IMR-90 (cell line): ENCODE measurements around the gene NAT10. TPM values are rescaled to one million over a fixed set of nuclear protein-coding genes. Genes with fewer than 3 reads are reported as not detected.

Source experiments
- ATAC-seq: fragments of 200-7000 bp; cut with Tn5 transposase; 2 replicates; pipeline ENCODE4 v1.9.1; 2020; ENCODE audit warnings: low read depth, mild to moderate bottlenecking, moderate library complexity
- BruUV-seq: library from RNA; stranded (reverse); fragments of 400-500 nt; replicated peaks from 2 replicates; lab custom pipeline; 2021; lab: Mats Ljungman, UMichigan
- CTCF ChIA-PET: fragments of 300-600 bp; formaldehyde crosslinking; extraction: SDS; loops from one replicate; lab custom pipeline; 2021; ENCODE audit warnings: antibody characterized with exemption; lab: Yijun Ruan, JAX
- POLR2A ChIA-PET: fragments of 300-600 bp; sonication (Branson Sonifier 250); formaldehyde crosslinking; loops from one replicate; lab custom pipeline; 2022; ENCODE audit warnings: antibody characterized with exemption; ENCODE audit not compliant: unreplicated experiment; lab: Charles Lee
- DNase-seq: peaks from one replicate; pipeline ENCODE4 v3.0.0; 2013
- H2AFZ ChIP-seq: replicated peaks from 2 replicates; pipeline ENCODE3; 2013; ENCODE audit warnings: low read length, mild to moderate bottlenecking; ENCODE audit not compliant: poor library complexity
- H2AK5ac ChIP-seq: 2 replicates; pipeline ENCODE4 v1.6.1; 2013; ENCODE audit warnings: low read depth, low read length, inconsistent platforms
- H2AK9ac ChIP-seq: replicated peaks from 2 replicates; pipeline ENCODE3; 2013; ENCODE audit warnings: mild to moderate bottlenecking, low read depth, low read length, moderate library complexity; ENCODE audit not compliant: poor library complexity
- H2BK120ac ChIP-seq: 2 replicates; pipeline ENCODE4 v1.6.1; 2013; ENCODE audit warnings: low read depth, low read length, inconsistent platforms
- H2BK15ac ChIP-seq: 3 replicates; pipeline ENCODE4 v1.6.1; 2013; ENCODE audit warnings: low read depth, low read length, inconsistent platforms
- H2BK20ac ChIP-seq: 2 replicates; pipeline ENCODE4 v1.6.1; 2013; ENCODE audit warnings: low read depth, mild to moderate bottlenecking, inconsistent platforms, low read length, moderate library complexity
- H2BK5ac ChIP-seq: 2 replicates; pipeline ENCODE4 v1.6.1; 2013; ENCODE audit warnings: mild to moderate bottlenecking, low read depth, low read length, inconsistent platforms; ENCODE audit not compliant: poor library complexity, severe bottlenecking
- H3K14ac ChIP-seq: replicated peaks from 2 replicates; pipeline ENCODE4 v1.6.1; 2013; ENCODE audit warnings: low read depth, low read length, inconsistent platforms
- H3K18ac ChIP-seq: 2 replicates; pipeline ENCODE4 v1.6.1; 2013; ENCODE audit warnings: low read depth, low read length, control low read depth
- H3K23ac ChIP-seq: 2 replicates; pipeline ENCODE4 v1.6.1; 2013; ENCODE audit warnings: low read depth, low read length, inconsistent platforms
- H3K27ac ChIP-seq: 2 replicates; pipeline ENCODE4 v1.5.1; 2013; ENCODE audit warnings: mild to moderate bottlenecking, control low read depth, low read length; ENCODE audit not compliant: insufficient read depth
- H3K27me3 ChIP-seq: 2 replicates; pipeline ENCODE4 v1.6.1; 2013; ENCODE audit warnings: low read length; ENCODE audit not compliant: control insufficient read depth, insufficient read depth
- H3K36me3 ChIP-seq: 2 replicates; pipeline ENCODE4 v1.6.1; 2013; ENCODE audit warnings: low read length, mixed read lengths; ENCODE audit not compliant: control insufficient read depth, insufficient read depth
- H3K4ac ChIP-seq: 2 replicates; pipeline ENCODE4 v1.6.1; 2013; ENCODE audit warnings: low read depth, low read length, inconsistent platforms
- H3K4me1 ChIP-seq: 2 replicates; pipeline ENCODE4 v1.6.1; 2013; ENCODE audit warnings: low read length, mixed read lengths; ENCODE audit not compliant: control insufficient read depth, insufficient read depth
- H3K4me2 ChIP-seq: 2 replicates; pipeline ENCODE4 v1.6.1; 2013; ENCODE audit warnings: low read depth, mild to moderate bottlenecking, control low read depth, low read length, moderate library complexity
- H3K4me3 ChIP-seq: 2 replicates; pipeline ENCODE4 v1.5.1; 2013; ENCODE audit warnings: low read depth, mild to moderate bottlenecking, control low read depth, low read length, moderate library complexity; ENCODE audit not compliant: insufficient read depth
- H3K56ac ChIP-seq: 2 replicates; pipeline ENCODE4 v1.6.1; 2013; ENCODE audit warnings: low read length, inconsistent platforms; ENCODE audit not compliant: insufficient read depth; ENCODE audit errors: extremely low read depth
- H3K79me1 ChIP-seq, 2 experiments: 2 replicates each; pipeline ENCODE4 v1.6.1; 2013; ENCODE audit warnings: low read length in 2 of 2, inconsistent platforms in 1 of 2, low read depth in 1 of 2
- H3K9ac ChIP-seq: 2 replicates; pipeline ENCODE4 v1.6.1; 2013; ENCODE audit warnings: low read depth, low read length, control low read depth
- H3K9me1 ChIP-seq: 2 replicates; pipeline ENCODE4 v1.6.1; 2013; ENCODE audit warnings: low read length, inconsistent platforms; ENCODE audit not compliant: insufficient read depth
- H3K9me3 ChIP-seq: 2 replicates; pipeline ENCODE4 v1.6.1; 2013; ENCODE audit warnings: low read length; ENCODE audit not compliant: control insufficient read depth, insufficient read depth
- H4K20me1 ChIP-seq: 2 replicates; pipeline ENCODE4 v1.6.1; 2013; ENCODE audit warnings: low read length, inconsistent platforms; ENCODE audit not compliant: insufficient read depth
- H4K5ac ChIP-seq: 2 replicates; pipeline ENCODE4 v1.6.1; 2013; ENCODE audit warnings: mild to moderate bottlenecking, low read depth, low read length, control low read depth
- H4K8ac ChIP-seq, 2 experiments: 2 replicates each; pipeline ENCODE4 v1.6.1; 2013; ENCODE audit warnings: low read depth in 2 of 2, low read length in 2 of 2, control low read depth in 1 of 2, inconsistent platforms in 1 of 2
- H4K91ac ChIP-seq: 2 replicates; pipeline ENCODE4 v1.6.1; 2013; ENCODE audit warnings: low read depth, low read length, inconsistent platforms; ENCODE audit not compliant: insufficient read depth
- RAD21 ChIP-seq: IDR thresholded peaks from 2 replicates; pipeline ENCODE4 v1.6.1; 2012; ENCODE audit warnings: low read length, improper control_type of control experiment
- USF2 ChIP-seq: fragments of 150-350 bp; IDR thresholded peaks from 2 replicates; pipeline ENCODE4 v1.6.1; 2017; ENCODE audit warnings: mild to moderate bottlenecking, antibody characterized with exemption, low read length, low read depth
- WGBS, 2 experiments: methylation state at CpG; one replicate each; pipeline versions ENCODE4 v1.1.5 to v1.1.7; 2013; ENCODE audit warnings: missing lambda C conversion rate in 2 of 2; ENCODE audit not compliant: insufficient read length in 1 of 2; ENCODE audit errors: extremely low coverage in 2 of 2; 5-methylcytosine and 5-hydroxymethylcytosine counted together
- dilution Hi-C: fragments of 300-500 bp; cut with HindIII; formaldehyde crosslinking; loops from one replicate; pipeline ENCODE4 v1.14.3; 2018; ENCODE audit warnings: low sequenced_read_pairs; ENCODE audit not compliant: unreplicated experiment
- in situ Hi-C: fragments of 300-500 bp; cut with MboI; formaldehyde crosslinking; loops from 3 replicates; pipeline ENCODE4 v1.14.3; 2019; ENCODE audit warnings: low sequenced_read_pairs, inconsistent platforms, mixed read lengths
- intact Hi-C: fragments of 100-400 bp; cut with micrococcal nuclease; formaldehyde crosslinking; loops from 2 replicates; pipeline ENCODE4 v1.10.0; 2022
- polyA plus RNA-seq, 3 experiments: library from polyadenylated mRNA; depleted of rRNA; stranded (reverse); fragments of >200 nt; gene quantifications; 2 replicates each; pipeline ENCODE4 v1.2.3, GENCODE V29; 2012; ENCODE audit warnings: low replicate concordance in 1 of 3
- total RNA-seq: library from RNA; depleted of rRNA; stranded (reverse); fragments of >200 nt; gene quantifications from 2 replicates; pipeline ENCODE4 v1.2.3, GENCODE V29; 2012

Gene NAT10
- total and polyA plus RNA-seq, 2 of the 4 experiments (the other 2 are of a cell fraction): 28.1 to 34.8 TPM

DNA sequence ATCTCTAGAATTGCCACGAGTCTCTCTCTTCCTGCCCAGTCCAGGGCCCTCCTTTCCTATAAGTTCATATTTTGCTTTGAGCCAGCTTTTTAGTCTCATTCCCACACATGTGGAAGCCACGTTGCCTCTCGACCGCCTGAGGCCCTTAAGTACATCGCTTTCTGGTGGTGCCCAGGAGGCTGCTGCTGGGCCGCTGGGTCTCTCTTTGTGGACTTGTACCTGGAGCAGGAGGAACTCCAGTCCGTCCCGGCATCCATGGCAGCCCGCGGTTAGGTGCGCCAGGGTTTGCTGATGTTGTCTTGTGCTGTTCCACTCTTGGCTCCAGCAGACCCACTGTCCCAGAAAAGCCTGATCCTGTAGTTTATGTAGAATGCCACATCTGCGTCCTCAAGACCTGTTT lies 41.0 kb downstream of the NAT10 start:
- H3K4me1 ChIP-seq: no peaks in the 10 kb centered on the region; the same call in 1 of the 2 replicates
- H3K4me3 ChIP-seq: no peak overlapping the region
- H2AK5ac ChIP-seq: no peak overlapping the region
- H3K9me1 ChIP-seq: no peaks in the 10 kb centered on the region
- H2BK15ac ChIP-seq: no peak overlapping the region
- H3K36me3 ChIP-seq: peaks cover 63% of the 10 kb centered on the region
- ChIA-PET POLR2A (no interaction called here), CTCF (no interaction called here)
- no peak overlapping the region for H4K91ac ChIP-seq
- DNase-seq: no peak
- H3K4me2 ChIP-seq: no peak overlapping the region
- H2AFZ ChIP-seq: no peak overlapping the region
- H3K9ac ChIP-seq: no peak overlapping the region
- ATAC-seq: no peak
- in situ Hi-C loops (no loop called here), intact Hi-C loops (no loop called here), dilution Hi-C loops (no loop called here)
- no peak overlapping the region for H3K27ac ChIP-seq
- no peaks in the 10 kb centered on the region for H3K9me3 ChIP-seq
- H2BK5ac ChIP-seq: no peak overlapping the region
- H3K14ac ChIP-seq: no peak overlapping the region
- H3K18ac ChIP-seq: no peak overlapping the region
- no peak overlapping the region for H2BK120ac ChIP-seq
- no peak overlapping the region for H4K5ac ChIP-seq
- no peak for TF ChIP-seq RAD21
- TF ChIP-seq USF2: no peak
- H3K27me3 ChIP-seq: no peaks in the 10 kb centered on the region
- H4K8ac ChIP-seq: no peak overlapping the region
- WGBS, 2 experiments: 100% methylated on average over 2 of the region's 12 CpGs; no CpG with 5 or more reads in 1 of the 2 experiments
- H3K4ac ChIP-seq: no peak overlapping the region
- H2BK20ac ChIP-seq: no peak overlapping the region
- no peaks in the 10 kb centered on the region for H4K20me1 ChIP-seq
- H3K56ac ChIP-seq: no peak overlapping the region
- BruUV-seq: TSS peak; percentile 83
- H3K79me1 ChIP-seq: no peaks in the 10 kb centered on the region; a peak in 1 of 4 replicates
- no peak overlapping the region for H3K23ac ChIP-seq
- H2AK9ac ChIP-seq: peak overlapping the region; percentile 79
